Gastrocnemius medialis (tissue), 4 donors: ENCODE results near the gene ANTXR2.

Experiments
- POLR2A ChIP-seq, 2 donors: fragments of 450-650 bp; IDR thresholded peaks; one replicate each; pipeline ENCODE4 v1.6.1; 2017; ENCODE audit warnings: antibody characterized with exemption in 2 of 2, mild to moderate bottlenecking in 2 of 2, moderate library complexity in 2 of 2
- TF ChIP-seq, protein P1 (sequence below), 5 experiments: fragments of 450-650 bp in 3 of 5; fragments of 200-600 bp in 2 of 5; sonication (generic) in 2 of 5; IDR thresholded peaks in 4 of 5; conservative IDR thresholded peaks in 1 of 5; 1 replicate in 4 of 5; 2 replicates in 1 of 5; pipeline ENCODE4 v1.5.1; 2016 to 2019; ENCODE audit warnings: antibody characterized with exemption in 5 of 5, mild to moderate bottlenecking in 3 of 5, moderate library complexity in 3 of 5

DNA sequence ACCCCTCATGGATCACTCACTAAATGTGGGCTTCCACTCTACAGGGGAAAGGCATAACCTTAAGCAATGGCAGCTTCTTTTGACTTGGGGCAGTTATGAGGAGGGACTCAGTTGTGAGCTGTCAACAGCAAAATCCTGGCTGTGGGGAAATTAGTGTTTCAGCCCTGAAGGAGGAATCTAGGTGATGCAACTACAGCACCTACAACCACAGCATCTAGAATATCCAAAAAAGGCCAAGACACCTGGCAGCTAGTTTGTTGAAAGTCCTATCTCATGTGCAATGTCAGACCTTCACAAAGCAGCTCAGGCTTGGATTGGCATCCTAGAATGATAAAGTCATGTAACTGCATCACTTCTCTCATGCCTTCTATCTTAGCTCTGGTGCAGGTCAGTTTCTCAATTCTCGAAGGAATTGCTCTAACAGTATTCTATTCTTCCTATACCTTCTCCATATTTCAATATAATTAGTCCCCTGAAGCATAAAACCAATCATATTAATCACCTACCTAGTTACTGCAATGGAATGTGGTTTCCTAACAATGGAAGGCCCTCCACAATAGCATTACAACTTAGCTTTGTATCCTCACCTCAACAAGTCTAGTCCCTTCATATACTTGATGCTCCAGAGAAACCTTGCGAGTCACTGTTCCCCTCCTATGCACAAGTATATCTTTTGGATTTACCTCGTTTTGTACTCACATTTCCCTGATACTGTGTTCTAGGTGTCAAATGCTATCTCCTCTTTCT is 5.5 kb upstream of the ANTXR2 start:
- TF ChIP-seq, protein P1, sequence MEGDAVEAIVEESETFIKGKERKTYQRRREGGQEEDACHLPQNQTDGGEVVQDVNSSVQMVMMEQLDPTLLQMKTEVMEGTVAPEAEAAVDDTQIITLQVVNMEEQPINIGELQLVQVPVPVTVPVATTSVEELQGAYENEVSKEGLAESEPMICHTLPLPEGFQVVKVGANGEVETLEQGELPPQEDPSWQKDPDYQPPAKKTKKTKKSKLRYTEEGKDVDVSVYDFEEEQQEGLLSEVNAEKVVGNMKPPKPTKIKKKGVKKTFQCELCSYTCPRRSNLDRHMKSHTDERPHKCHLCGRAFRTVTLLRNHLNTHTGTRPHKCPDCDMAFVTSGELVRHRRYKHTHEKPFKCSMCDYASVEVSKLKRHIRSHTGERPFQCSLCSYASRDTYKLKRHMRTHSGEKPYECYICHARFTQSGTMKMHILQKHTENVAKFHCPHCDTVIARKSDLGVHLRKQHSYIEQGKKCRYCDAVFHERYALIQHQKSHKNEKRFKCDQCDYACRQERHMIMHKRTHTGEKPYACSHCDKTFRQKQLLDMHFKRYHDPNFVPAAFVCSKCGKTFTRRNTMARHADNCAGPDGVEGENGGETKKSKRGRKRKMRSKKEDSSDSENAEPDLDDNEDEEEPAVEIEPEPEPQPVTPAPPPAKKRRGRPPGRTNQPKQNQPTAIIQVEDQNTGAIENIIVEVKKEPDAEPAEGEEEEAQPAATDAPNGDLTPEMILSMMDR (IDR thresholded peaks at IDR 0.05 in 4 of 5, conservative IDR thresholded peaks at IDR 0.05 in 1 of 5) = no peak
- TF ChIP-seq POLR2A (IDR thresholded peaks at IDR 0.05) = no peak
